Esophagus squamous epithelium (tissue), 4 donors: ENCODE results near the gene PTPRN2.

Experiments
- POLR2A ChIP-seq, 4 donors: fragments of 450-650 bp; IDR thresholded peaks; one replicate each; pipeline ENCODE4 v1.6.1; 2017; ENCODE audit warnings: antibody characterized with exemption in 4 of 4, mild to moderate bottlenecking in 4 of 4, moderate library complexity in 3 of 4
- TF ChIP-seq, protein P1 (sequence below), 6 experiments: fragments of 450-650 bp in 4 of 6; fragments of 200-600 bp in 2 of 6; sonication (generic) in 2 of 6; IDR thresholded peaks; one replicate each; pipeline ENCODE4 v1.5.1; 2016 to 2019; ENCODE audit warnings: antibody characterized with exemption in 6 of 6, mild to moderate bottlenecking in 4 of 6, moderate library complexity in 4 of 6

- TF ChIP-seq, protein P1, sequence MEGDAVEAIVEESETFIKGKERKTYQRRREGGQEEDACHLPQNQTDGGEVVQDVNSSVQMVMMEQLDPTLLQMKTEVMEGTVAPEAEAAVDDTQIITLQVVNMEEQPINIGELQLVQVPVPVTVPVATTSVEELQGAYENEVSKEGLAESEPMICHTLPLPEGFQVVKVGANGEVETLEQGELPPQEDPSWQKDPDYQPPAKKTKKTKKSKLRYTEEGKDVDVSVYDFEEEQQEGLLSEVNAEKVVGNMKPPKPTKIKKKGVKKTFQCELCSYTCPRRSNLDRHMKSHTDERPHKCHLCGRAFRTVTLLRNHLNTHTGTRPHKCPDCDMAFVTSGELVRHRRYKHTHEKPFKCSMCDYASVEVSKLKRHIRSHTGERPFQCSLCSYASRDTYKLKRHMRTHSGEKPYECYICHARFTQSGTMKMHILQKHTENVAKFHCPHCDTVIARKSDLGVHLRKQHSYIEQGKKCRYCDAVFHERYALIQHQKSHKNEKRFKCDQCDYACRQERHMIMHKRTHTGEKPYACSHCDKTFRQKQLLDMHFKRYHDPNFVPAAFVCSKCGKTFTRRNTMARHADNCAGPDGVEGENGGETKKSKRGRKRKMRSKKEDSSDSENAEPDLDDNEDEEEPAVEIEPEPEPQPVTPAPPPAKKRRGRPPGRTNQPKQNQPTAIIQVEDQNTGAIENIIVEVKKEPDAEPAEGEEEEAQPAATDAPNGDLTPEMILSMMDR (IDR thresholded peaks at IDR 0.05): no peak
- no peak for TF ChIP-seq POLR2A (IDR thresholded peaks at IDR 0.05)
These were observed 657.2 kb downstream of the PTPRN2 start for GRCh38 chr7:157930441-157930840.
